GM20431 (cell line): ENCODE measurements around the gene RANBP6.

Experiments used
- in situ Hi-C: fragments of 300-500 bp; cut with MseI, MboI; formaldehyde crosslinking; loops from one replicate; pipeline ENCODE4 v1.15.0; 2020; ENCODE audit warnings: low sequenced_read_pairs; ENCODE audit not compliant: unreplicated experiment

Gene RANBP6

DNA sequence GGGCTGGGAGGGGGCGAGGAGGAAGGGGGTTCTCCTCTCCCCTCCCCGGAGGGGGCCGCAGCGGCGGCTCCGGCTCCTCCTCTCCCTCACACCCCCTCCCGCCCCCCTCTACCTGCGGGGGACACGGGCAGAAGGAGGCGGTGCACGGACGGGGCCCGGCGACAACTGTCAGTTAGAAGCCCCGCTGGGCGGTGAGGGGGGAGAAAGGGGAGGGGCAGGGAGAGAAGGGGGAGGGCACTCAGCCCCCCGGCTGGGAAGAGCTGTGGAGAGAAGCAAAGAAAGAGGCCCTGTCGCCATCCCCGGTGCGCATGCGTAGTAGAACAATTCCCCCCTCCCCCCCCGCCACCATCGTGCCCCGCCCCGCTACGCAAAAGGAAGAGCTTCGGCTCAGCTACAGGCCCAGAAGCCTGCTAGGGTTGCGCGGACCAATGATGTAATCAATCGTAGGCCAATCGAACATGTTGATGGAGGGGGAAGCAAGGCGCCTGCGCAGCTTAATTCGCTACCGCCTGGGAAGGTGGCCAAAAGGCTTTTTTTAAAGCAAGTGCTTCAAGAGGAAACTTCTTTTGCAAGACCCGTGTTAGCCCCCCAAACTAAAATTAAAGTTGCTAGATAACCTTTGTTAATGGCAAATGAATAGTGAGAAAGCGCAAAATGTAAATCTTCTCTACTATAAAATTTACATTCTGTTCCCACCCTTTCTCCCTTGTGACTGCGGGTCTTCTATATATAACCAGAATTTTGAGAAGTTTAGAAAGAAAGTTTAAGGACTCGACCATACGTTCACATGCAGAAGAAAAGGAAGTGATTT lies 7.0 kb downstream of the RANBP6 start:
- in situ Hi-C loops: no loop called here

DNA sequence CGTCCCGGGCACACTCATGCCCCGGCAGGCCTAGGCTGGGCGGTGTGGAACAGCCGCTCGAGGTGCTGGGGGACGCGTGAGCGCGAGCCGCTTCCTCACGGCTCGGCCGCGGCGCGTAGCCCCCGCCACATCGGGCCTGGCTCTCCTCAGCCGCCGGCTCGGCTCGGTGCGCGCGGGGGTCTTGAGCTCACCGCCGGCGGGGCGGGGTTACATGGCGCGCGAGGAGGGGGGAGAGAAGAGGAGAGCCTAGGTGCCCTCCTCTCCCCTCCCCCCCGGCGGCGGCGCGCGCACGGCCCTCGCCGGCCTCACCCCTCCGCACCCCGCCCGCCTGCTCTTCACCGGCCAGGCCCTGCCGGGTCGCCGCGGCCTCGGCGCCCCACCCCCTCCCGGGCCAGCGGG lies 7.7 kb downstream of the RANBP6 start:
- in situ Hi-C loops: no loop called here

DNA sequence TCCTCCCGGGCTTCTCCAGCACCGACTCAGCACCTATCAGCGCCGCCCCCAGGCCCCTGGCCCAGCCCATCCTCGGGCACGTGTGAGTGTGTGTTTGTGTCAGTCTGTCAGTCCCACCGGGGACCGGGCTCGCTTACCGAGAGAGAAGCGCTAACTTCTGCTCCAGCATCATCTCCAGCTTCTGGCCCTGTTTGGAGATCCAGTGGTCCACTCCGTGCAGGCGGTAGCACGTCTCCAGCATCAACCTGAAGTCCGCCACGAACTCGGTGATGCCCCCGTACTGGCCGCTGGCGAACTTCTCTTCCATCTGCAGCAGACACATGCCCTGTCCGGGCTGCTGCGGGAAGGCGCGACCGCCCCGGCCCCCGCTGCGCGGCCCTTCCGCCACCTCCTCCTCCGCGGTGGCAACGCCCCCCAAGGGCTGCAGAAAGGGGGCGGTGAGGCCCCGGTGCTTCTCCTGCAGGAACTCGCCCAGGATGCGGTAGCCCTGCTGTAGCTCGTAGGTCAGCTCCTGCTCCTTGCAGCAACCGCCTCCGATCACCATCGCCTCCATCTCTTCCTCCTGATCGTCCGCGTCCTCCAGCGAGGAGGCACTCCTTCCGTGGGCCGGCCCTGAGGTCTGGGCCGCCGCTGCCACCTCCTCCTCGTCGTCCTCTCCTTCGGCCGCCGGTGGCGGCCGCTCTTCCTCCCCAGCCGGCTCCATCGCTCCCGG lies 8.2 kb downstream of the RANBP6 start:
- in situ Hi-C loops: no loop called here

DNA sequence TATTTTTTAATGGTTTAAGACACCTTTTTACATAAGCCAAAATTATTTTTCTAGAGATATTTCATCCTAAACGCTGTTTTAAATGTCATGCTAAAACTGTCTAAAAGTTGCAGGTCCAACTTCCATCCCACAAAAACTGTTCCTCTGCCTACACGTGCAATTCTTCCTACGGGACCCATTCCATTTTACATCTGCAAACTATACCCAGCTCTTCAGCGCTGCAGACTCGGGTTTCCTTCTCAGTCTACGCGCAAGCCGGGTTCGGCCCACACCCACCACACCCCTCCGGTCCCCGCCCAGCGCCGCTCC lies 8.7 kb downstream of the RANBP6 start:
- in situ Hi-C loops: no loop called here

DNA sequence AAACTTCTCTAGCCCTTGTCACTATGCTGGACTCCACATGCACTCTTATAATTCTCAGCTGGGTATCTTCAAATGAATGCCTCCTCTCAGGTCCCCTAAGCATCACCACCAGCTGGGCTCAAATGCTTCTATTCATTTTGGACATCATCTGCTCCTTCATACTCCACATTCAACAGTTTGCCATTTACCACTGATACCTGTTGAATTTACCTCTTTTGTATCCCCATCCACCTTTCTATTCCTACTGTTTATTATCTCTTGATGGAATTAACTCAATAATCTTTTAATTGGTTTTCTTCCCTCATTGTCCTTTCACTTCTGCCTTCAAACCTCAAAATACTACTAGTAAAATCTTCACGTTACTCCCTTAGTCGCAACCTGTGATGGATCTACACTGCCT lies 14.5 kb downstream of the RANBP6 start:
- in situ Hi-C loops: no loop called here

DNA sequence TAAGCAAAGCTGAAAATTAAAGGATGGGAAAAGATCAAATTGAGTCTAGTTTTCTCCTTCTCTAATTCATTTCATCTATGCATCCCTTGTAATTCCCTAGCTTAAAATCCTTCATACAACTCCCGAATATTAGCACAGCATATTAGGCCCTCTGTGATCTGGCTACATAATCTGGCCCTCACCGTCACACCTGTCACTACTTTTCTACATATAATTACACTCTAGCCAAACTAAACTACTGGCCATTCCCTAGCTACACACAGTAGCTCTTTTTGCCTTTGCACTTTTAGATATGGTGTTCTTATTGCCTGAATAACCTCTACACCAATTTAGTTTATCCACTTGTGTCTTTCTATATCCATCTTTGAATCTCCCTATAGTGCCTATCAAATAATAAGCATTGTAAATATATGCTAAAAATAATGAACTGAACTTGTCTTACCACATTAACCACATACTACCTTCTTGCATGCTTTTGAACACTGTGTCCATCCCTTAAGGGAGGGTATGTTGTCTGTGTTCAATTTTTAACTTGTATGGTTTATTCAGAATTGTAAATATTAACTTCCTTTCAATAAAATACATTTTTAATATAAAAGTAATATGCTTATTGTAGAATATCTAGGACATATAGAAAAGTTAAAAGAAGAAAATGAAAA lies 15.9 kb downstream of the RANBP6 start:
- in situ Hi-C loops: no loop called here

DNA sequence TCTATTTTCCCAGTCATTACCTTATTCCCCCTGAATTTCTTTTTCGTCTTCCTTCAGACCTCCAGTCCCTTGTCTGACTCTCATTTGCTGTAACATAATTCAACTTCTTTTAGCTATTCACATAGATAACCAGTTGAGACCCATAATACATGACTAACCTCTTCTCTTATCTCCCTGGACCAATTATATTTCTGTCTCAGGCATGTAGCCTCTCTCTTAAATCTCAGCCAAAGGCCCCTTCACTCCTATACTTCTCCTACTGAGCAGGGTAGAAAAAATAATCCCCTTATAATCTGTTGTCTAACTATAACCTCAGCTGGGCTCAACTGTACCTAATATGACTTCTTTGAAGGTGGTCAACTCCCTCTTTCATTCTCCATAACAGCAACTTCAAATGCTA lies 20.9 kb downstream of the RANBP6 start:
- in situ Hi-C loops: no loop called here

DNA sequence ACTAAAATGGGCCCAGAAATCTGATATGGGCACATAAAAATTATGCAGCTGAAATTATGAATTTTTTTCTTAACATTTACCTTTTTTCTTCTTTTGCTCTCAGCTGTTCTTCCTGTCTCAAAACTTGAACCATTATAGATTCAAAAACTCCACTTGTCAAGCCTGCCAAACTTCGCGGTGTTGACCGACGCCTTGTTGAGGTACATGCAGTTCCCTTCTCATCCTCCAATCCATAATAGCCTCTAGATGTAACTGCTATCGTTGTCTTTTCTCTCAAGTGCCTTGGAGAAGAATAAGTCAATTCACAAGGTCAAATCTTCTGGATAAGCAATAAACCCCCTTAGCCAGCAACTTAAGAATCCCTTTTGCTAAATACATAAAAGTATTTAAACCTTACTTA lies 27.2 kb downstream of the RANBP6 start:
- in situ Hi-C loops: no loop called here

DNA sequence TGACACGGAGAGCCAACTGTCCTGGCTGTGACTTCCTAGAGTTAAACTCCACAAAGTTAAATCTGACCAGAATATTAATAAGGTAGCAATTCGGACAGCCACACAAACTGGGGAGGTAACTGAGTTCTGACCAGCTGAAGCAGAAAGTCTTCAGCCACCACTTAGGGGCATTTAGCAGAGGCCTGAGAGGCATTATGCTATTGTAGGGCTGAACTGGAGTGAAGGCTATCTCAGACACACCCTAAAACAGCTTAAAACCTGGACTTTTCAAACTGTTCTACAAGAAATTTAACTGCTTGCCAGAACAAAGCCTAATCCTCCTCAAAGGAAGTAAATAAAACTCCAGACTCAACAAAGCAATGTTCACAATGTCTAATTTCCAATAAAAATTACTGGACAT lies 32.4 kb downstream of the RANBP6 start:
- in situ Hi-C loops: no loop called here

DNA sequence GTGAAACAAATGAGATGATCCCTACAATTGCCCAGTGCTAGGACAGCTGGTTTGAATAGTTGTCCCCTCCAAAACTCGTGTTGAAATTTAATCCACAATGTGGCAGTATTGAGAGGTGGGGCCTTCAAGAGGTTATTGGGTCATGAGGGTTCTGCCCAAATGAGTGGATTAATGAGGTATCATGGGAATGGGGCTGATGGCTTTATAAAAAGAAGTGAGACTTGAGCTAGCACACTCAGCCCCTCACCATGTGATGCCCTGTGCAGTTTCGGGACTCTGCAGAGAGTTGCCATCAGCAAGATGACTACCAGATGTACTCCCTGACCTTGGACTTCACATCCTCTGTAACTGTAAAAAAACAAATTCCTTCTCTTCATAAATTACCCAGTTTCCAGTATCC lies 33.1 kb downstream of the RANBP6 start:
- in situ Hi-C loops: no loop called here

DNA sequence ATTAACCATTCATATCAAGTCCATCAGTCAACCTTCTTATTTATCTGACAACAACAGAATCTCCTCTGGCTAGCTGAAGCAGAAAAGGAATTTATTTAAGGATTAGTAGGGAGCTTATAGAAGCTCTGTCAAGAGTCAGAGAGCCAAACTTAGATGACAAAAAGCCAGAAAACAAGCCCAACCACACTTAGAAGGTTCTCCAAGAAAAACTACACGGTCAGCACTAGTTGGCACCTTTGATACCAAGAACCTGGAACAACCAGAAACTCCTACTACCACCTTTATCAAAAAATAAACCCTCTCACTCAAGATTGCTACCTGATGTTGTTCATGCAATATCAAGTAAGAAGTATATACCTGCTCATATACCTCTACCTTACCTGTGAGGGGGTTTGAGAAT lies 36.9 kb downstream of the RANBP6 start:
- in situ Hi-C loops: no loop called here

DNA sequence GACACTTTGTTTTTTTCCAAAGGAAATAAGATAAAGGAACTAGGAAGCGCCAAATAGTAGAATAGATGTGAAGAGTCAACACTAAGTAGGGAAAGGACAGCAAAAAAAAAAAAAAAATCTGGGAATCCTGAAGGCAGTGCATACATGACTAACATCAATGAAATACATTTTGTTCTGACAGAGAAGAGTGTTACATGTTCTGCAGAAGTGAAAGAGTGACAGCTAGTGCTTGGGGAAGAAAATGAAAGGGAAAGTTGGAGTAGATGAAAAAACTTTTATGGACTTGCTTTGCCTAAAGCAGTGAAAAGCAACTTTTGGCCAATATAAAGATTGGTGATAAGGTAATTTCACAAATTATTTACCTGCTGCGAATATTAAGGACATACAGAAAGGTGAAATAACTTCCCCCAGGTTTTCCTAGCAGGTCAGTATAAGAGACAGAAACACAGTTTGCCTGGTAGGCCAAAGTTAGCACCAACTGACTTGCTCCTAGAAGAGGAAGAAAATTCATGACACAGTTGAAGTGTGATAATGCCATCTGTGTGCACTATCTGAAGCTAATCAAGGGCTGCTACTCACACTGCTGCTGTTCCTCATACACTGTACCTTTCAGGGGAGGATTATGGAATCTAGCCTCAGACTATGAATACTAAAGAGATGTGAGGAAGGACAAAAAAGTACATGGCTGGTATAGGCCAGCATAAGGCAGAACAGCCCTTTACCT lies 38.6 kb downstream of the RANBP6 start:
- in situ Hi-C loops: no loop called here

DNA sequence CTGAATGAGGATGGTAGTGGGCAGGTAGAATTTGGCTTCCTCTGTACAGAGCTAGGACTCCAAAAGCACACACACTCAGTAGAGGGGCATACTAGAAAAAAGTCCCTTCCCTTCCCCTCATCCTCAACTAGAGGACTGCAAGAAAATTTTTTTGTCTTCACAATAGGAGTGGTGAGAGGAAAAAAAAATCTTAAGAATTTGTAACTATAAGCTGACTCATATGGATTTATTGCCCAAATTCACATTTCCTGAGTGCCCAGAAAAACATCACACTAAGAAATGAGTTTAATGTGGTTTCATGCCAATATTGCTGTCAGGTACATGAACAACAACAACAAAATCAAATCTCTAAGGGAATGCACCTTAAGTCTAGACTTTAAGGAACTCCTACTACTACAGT lies 43.7 kb downstream of the RANBP6 start:
- in situ Hi-C loops: no loop called here
